ENCODE data around the gene SPATC1L.
"Not testable (repeated sequence)": the region's sequence is repeated elsewhere in the genome, so short reads cannot be mapped to it uniquely, and the experiment has no call there.

SPATC1L gene

GRCh38 chr21:46142582-46143473 is 41.4 kb downstream of the SPATC1L start:
- Histone ChIP-seq H3K36me3 (ENCODE audit: insufficient read depth, low read length) (no peaks in the 10 kb centered on the region), H3K9me2 (ENCODE audit: low read depth, low read length) (no peaks in the 10 kb centered on the region), H3K79me2 (ENCODE audit: insufficient read depth, low read length) (no peaks in the 10 kb centered on the region), H4K20me1 (ENCODE audit: insufficient read depth, low read length) (no peaks in the 10 kb centered on the region), H3K4me2 (ENCODE audit: low read length) (no peak overlapping the region), H3K27me3 (ENCODE audit: insufficient read depth, low read length) (0 out of 2 replicates have a peak, but pooled peaks cover under 1% of the 10 kb centered on the region), H3K27ac (ENCODE audit: low read depth, low read length, poor library complexity, severe bottlenecking) (no peak overlapping the region), H3K4me3 (ENCODE audit: low read depth, low read length, poor library complexity, severe bottlenecking) (no peak overlapping the region), H3K9me3 (ENCODE audit: low read length) (no peaks in the 10 kb centered on the region), H2AFZ (ENCODE audit: low read length) (no peak overlapping the region), H3K4me1 (ENCODE audit: insufficient read depth, low read length, severe bottlenecking) (peaks cover 6% of the 10 kb centered on the region), H3F3A (ENCODE audit: insufficient read depth, low read length) (no peaks in the 10 kb centered on the region), H3K9ac (ENCODE audit: low read length) (no peak overlapping the region)
- TF ChIP-seq CTCF (IDR thresholded peaks at IDR 0.05; ENCODE audit: low read length) (no peak), EZH2 (IDR thresholded peaks at IDR 0.05; ENCODE audit: borderline replicate concordance, low read length) (no peak)

GRCh38 chr21:46141767-46142581 is 42.3 kb downstream of the SPATC1L start:
- H3K4me2 ChIP-seq (ENCODE audit: low read length) = no peak overlapping the region
- H2AFZ ChIP-seq (ENCODE audit: low read length) = no peak overlapping the region
- H3K9me2 ChIP-seq (ENCODE audit: low read depth, low read length) = no peaks in the 10 kb centered on the region
- H3F3A ChIP-seq (ENCODE audit: insufficient read depth, low read length) = no peaks in the 10 kb centered on the region
- TF ChIP-seq EZH2 (IDR thresholded peaks at IDR 0.05; ENCODE audit: borderline replicate concordance, low read length) (no peak), CTCF (IDR thresholded peaks at IDR 0.05; ENCODE audit: low read length) (no peak)
- H3K9me3 ChIP-seq (ENCODE audit: low read length) = no peaks in the 10 kb centered on the region
- no peak overlapping the region for H3K9ac ChIP-seq (ENCODE audit: low read length)
- no peaks in the 10 kb centered on the region for H3K36me3 ChIP-seq (ENCODE audit: insufficient read depth, low read length)
- no peak overlapping the region for H3K27ac ChIP-seq (ENCODE audit: low read depth, low read length, poor library complexity, severe bottlenecking)
- H3K27me3 ChIP-seq (ENCODE audit: insufficient read depth, low read length) = 0 out of 2 replicates have a peak, but pooled peaks cover 4% of the 10 kb centered on the region
- no peak overlapping the region for H3K4me3 ChIP-seq (ENCODE audit: low read depth, low read length, poor library complexity, severe bottlenecking)
- no peaks in the 10 kb centered on the region for H3K79me2 ChIP-seq (ENCODE audit: insufficient read depth, low read length)
- no peaks in the 10 kb centered on the region for H4K20me1 ChIP-seq (ENCODE audit: insufficient read depth, low read length)
- H3K4me1 ChIP-seq (ENCODE audit: insufficient read depth, low read length, severe bottlenecking) = peaks cover 6% of the 10 kb centered on the region

- not testable (repeated sequence) for H2AFZ ChIP-seq (ENCODE audit: low read length); H3K79me2 ChIP-seq (ENCODE audit: insufficient read depth, low read length); H3K9ac ChIP-seq (ENCODE audit: low read length); H3K27me3 ChIP-seq (ENCODE audit: insufficient read depth, low read length); H4K20me1 ChIP-seq (ENCODE audit: insufficient read depth, low read length); H3K27ac ChIP-seq (ENCODE audit: low read depth, low read length, poor library complexity, severe bottlenecking); H3K4me3 ChIP-seq (ENCODE audit: low read depth, low read length, poor library complexity, severe bottlenecking); H3K36me3 ChIP-seq (ENCODE audit: insufficient read depth, low read length); H3K4me2 ChIP-seq (ENCODE audit: low read length); H3K9me3 ChIP-seq (ENCODE audit: low read length); H3K9me2 ChIP-seq (ENCODE audit: low read depth, low read length); H3K4me1 ChIP-seq (ENCODE audit: insufficient read depth, low read length, severe bottlenecking); H3F3A ChIP-seq (ENCODE audit: insufficient read depth, low read length)
Observed at GRCh38 chr21:46140352-46141003, 43.8 kb downstream of the SPATC1L start.

All from OCI-LY1 (cell line).